Tibial artery (tissue), 4 donors: Measurements from ENCODE around the gene POLR3A.

Source experiments
- DNase-seq, 2 donors: peaks; one replicate each; pipeline ENCODE4 v3.0.0-alpha.2; 2019
- H3K27ac ChIP-seq, 2 donors: fragments of 200-600 bp; sonication (generic) in 1 of 2; 1 replicate in 1 of 2; 2 replicates in 1 of 2; pipeline ENCODE4 v1.5.1; 2018 to 2019; ENCODE audit warnings: mild to moderate bottlenecking in 1 of 2
- H3K27me3 ChIP-seq, 2 donors: fragments of 200-600 bp; sonication (generic) in 1 of 2; one replicate each; pipeline versions ENCODE4 v1.5.1 to v1.6.0; 2016 to 2019
- H3K36me3 ChIP-seq, 3 donors: fragments of 200-600 bp; sonication (generic) in 2 of 3; one replicate each; pipeline ENCODE4 v1.5.1; 2016 to 2019; ENCODE audit warnings: mild to moderate bottlenecking in 2 of 3
- H3K4me1 ChIP-seq, 4 donors: fragments of 200-600 bp; sonication (generic) in 2 of 4; 1 replicate in 3 of 4; 2 replicates in 1 of 4; pipeline ENCODE4 v1.5.1; 2016 to 2019
- H3K4me3 ChIP-seq, 2 donors: fragments of 200-600 bp; sonication (generic) in 1 of 2; 1 replicate in 1 of 2; 2 replicates in 1 of 2; pipeline ENCODE4 v1.5.1; 2018 to 2019; ENCODE audit warnings: mild to moderate bottlenecking in 2 of 2
- H3K9me3 ChIP-seq, 3 donors: fragments of 200-600 bp; sonication (generic) in 1 of 3; one replicate each; pipeline ENCODE4 v1.5.1; 2016 to 2019
- CTCF ChIP-seq, 2 experiments: fragments of 200-600 bp in 1 of 2; fragments of 450-650 bp in 1 of 2; IDR thresholded peaks; one replicate each; pipeline ENCODE4 v1.5.1; 2017 to 2019; ENCODE audit warnings: antibody characterized with exemption in 2 of 2, mild to moderate bottlenecking in 1 of 2, moderate library complexity in 1 of 2
- intact Hi-C: fragments of 100-400 bp; cut with DNase I; formaldehyde crosslinking; loops from one replicate; pipeline ENCODE4 v1.15.0; 2023; ENCODE audit warnings: low total_unique reads

The POLR3A gene

DNA sequence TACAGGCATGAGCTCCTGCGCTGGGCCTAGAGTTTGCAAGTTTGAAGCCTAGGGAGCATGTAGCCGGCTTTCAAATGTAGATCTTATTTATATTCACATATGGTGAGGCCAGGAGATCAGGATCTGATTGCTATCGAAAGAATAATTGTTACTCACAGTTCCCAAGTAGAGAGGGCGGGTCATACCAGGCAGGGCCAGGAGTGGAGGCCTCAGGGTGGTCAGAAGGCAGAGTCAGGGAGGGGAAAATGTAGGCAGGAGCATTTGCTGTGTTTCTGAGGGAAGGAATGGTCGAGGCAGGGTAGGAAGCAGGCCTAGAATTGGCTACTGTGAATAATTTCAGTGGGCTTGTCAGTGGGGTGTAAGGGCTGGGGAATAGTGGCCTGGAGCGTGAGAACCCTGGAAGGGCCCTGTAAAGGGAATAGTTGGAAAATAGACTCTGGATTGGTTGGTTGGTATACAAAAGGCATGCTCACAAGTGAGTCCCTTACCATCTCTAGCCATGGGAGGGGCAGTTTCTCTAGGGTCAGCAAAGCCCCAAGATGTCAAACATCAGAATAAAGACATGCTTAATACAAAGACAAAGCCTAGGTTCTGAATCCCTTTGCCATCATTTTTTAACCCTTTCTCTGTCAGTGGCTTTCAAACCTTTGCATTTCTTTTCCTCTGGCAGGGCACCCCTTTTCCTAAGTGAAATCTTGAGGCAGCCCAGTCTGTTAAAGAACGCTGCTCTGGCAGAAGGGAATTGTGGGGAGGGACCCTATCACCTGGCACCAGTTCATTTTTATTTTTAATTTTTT is 66.8 kb downstream of the POLR3A start:
- no peak for DNase-seq
- Histone ChIP-seq H3K9me3 (no peaks in the 10 kb centered on the region), H3K36me3 (no peaks in the 10 kb centered on the region), H3K27ac (no peak overlapping the region), H3K4me1 (no peaks in the 10 kb centered on the region), H3K27me3 (peaks cover 0 to 4% of the 10 kb centered on the region in 2 donors), H3K4me3 (no peak overlapping the region)
- no peak for TF ChIP-seq CTCF (IDR thresholded peaks at IDR 0.05)
- intact Hi-C loops: no loop called here

DNA sequence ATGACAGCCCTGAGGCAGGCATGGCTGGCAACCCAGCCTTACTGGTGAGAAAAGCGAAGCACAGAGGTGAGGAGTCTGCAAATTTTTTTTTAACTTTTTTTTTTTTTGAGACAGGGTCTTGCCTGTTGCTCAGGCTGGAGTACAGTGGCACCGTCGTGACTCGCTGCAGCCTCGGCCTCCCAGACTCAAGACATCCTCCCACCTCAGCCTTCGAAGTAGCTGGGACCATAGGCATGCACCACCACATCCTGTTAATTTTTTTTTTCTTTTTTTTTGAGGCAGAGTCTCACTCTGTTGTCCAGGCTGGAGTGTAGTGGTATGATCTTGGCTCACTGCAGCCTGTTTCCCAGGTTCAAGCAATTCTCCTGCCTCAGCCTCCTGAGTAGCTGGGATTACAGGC is 67.6 kb downstream of the POLR3A start:
- Histone ChIP-seq H3K4me1 (no peaks in the 10 kb centered on the region), H3K27me3 (peaks cover 0 to 4% of the 10 kb centered on the region in 2 donors), H3K9me3 (no peaks in the 10 kb centered on the region), H3K36me3 (no peaks in the 10 kb centered on the region), H3K27ac (no peak overlapping the region), H3K4me3 (no peak overlapping the region)
- no peak for DNase-seq
- TF ChIP-seq CTCF (IDR thresholded peaks at IDR 0.05): no peak
- intact Hi-C loops: no loop called here

DNA sequence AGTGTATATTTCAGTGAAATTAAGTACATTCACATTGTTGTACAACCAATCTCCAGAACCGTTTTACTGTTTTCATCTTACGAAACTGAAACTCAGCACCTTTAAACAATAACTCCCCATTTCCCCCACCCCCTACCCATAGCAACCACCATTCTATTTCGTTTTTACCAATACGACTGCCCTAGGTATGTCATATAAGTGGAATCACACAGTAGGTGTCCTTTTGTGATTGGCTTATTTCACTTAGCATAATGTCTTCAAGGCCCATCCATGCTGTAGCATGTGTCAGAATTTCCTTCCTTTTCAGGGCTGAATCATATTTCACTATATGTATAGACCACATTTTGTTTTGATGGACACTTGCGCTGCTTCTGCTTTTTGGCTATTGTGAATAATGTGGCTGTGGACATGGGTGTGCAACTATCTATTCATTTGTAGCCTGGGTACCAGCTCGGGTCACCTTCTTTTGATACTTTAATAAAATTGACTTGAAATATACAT is 68.4 kb downstream of the POLR3A start:
- H3K27me3 ChIP-seq: peaks cover 0 to 4% of the 10 kb centered on the region in 2 donors
- DNase-seq: no peak
- intact Hi-C loops: no loop called here
- H3K4me1 ChIP-seq: no peaks in the 10 kb centered on the region
- no peak for TF ChIP-seq CTCF (IDR thresholded peaks at IDR 0.05)
- H3K9me3 ChIP-seq: no peaks in the 10 kb centered on the region
- H3K36me3 ChIP-seq: no peaks in the 10 kb centered on the region
- H3K4me3 ChIP-seq: no peak overlapping the region
- H3K27ac ChIP-seq: no peak overlapping the region

GRCh38 chr10:77959887-77960455 is 69.3 kb downstream of the POLR3A start:
- Histone ChIP-seq H3K4me1 (no peaks in the 10 kb centered on the region), H3K4me3 (no peak overlapping the region), H3K27me3 (peaks cover 0 to 4% of the 10 kb centered on the region in 2 donors), H3K36me3 (no peaks in the 10 kb centered on the region), H3K9me3 (no peaks in the 10 kb centered on the region), H3K27ac (no peak overlapping the region)
- intact Hi-C loops: no loop called here
- DNase-seq: no peak
- no peak for TF ChIP-seq CTCF (IDR thresholded peaks at IDR 0.05)

- no peaks in the 10 kb centered on the region for H3K9me3 ChIP-seq
- H3K27ac ChIP-seq: no peak overlapping the region
- no peaks in the 10 kb centered on the region for H3K4me1 ChIP-seq
- no peaks in the 10 kb centered on the region for H3K36me3 ChIP-seq
- intact Hi-C loops: no loop called here
- peaks cover 0 to 4% of the 10 kb centered on the region in 2 donors for H3K27me3 ChIP-seq
- TF ChIP-seq CTCF (IDR thresholded peaks at IDR 0.05): no peak
- no peak for DNase-seq
- no peak overlapping the region for H3K4me3 ChIP-seq
Observed at GRCh38 chr10:77959384-77959783, 69.9 kb downstream of the POLR3A start.
